Keratinocyte (primary cell): ENCODE results near the gene NT5DC3. TPM values are rescaled to one million over a fixed set of nuclear protein-coding genes. Genes with fewer than 3 reads are reported as not detected.

Experiments
- DNase-seq: peaks from one replicate; pipeline ENCODE4 v3.0.0-alpha.2; 2011; ENCODE audit warnings: low read depth, missing footprints, low spot score
- FAIRE-seq: peaks from 2 replicates; lab custom pipeline; 2011; peaks lifted over from hg19 to GRCh38; lab: Jason Lieb, UNC
- H2AFZ ChIP-seq: 2 replicates; pipeline ENCODE4 v1.6.0; 2012; ENCODE audit warnings: low read length, control low read depth, inconsistent platforms; ENCODE audit not compliant: control insufficient read depth
- H3K27ac ChIP-seq: 2 replicates; pipeline ENCODE4 v1.5.1; 2011; ENCODE audit warnings: low read length; ENCODE audit not compliant: control insufficient read depth, insufficient read depth
- H3K27me3 ChIP-seq: 3 replicates; pipeline ENCODE4 v1.6.0; 2011; ENCODE audit warnings: low read length; ENCODE audit not compliant: control insufficient read depth, insufficient read depth; ENCODE audit errors: extremely low read depth
- H3K36me3 ChIP-seq, 2 experiments: 2 replicates in 1 of 2; 3 replicates in 1 of 2; pipeline ENCODE4 v1.5.1; 2011; ENCODE audit warnings: low read length in 2 of 2, mild to moderate bottlenecking in 1 of 2; ENCODE audit not compliant: control insufficient read depth in 2 of 2, insufficient read depth in 2 of 2; ENCODE audit errors: extremely low read depth in 1 of 2
- H3K4me1 ChIP-seq: 3 replicates; pipeline ENCODE4 v1.5.1; 2011; ENCODE audit warnings: low read length; ENCODE audit not compliant: control insufficient read depth, insufficient read depth; ENCODE audit errors: extremely low read depth
- H3K4me2 ChIP-seq: 3 replicates; pipeline ENCODE4 v1.6.0; 2011; ENCODE audit warnings: low read depth, low read length; ENCODE audit not compliant: control insufficient read depth, insufficient read depth; ENCODE audit errors: extremely low read depth
- H3K4me3 ChIP-seq, 3 experiments: fragments of 200-600 bp in 1 of 3; sonication (generic) in 1 of 3; 2 replicates in 2 of 3; 3 replicates in 1 of 3; pipeline ENCODE4 v1.5.1; 2011 to 2016; ENCODE audit warnings: low read length in 3 of 3, mild to moderate bottlenecking in 3 of 3, control low read depth in 2 of 3, inconsistent platforms in 1 of 3, low read depth in 1 of 3, mixed read lengths in 1 of 3, mixed run types in 1 of 3, moderate library complexity in 1 of 3; ENCODE audit not compliant: control insufficient read depth in 2 of 3, insufficient read depth in 2 of 3; ENCODE audit errors: extremely low read depth in 1 of 3
- H3K79me2 ChIP-seq: 2 replicates; pipeline ENCODE4 v1.6.0; 2012; ENCODE audit warnings: low read length; ENCODE audit not compliant: control insufficient read depth, insufficient read depth
- H3K9ac ChIP-seq: 3 replicates; pipeline ENCODE4 v1.6.0; 2011; ENCODE audit warnings: low read length; ENCODE audit not compliant: control insufficient read depth, insufficient read depth; ENCODE audit errors: extremely low read depth
- H3K9me1 ChIP-seq: 3 replicates; pipeline ENCODE4 v1.6.0; 2011; ENCODE audit warnings: low read length; ENCODE audit not compliant: control insufficient read depth, insufficient read depth; ENCODE audit errors: extremely low read depth
- H3K9me3 ChIP-seq: 2 replicates; pipeline ENCODE4 v1.5.1; 2012; ENCODE audit warnings: low read depth, low read length; ENCODE audit not compliant: control insufficient read depth
- H4K20me1 ChIP-seq: 3 replicates; pipeline ENCODE4 v1.6.0; 2011; ENCODE audit warnings: low read length; ENCODE audit not compliant: control insufficient read depth, insufficient read depth; ENCODE audit errors: extremely low read depth
- EZH2 ChIP-seq: IDR thresholded peaks from one replicate; pipeline ENCODE4 v1.6.1; 2012; ENCODE audit warnings: inconsistent platforms, mild to moderate bottlenecking, low read length, moderate library complexity
- dilution Hi-C: fragments of 300-500 bp; cut with MboI; formaldehyde crosslinking; loops from one replicate; pipeline ENCODE4 v1.7.0; 2020; ENCODE audit warnings: low sequenced_read_pairs; ENCODE audit not compliant: extremely low pct_ligation_motif_present
- polyA plus RNA-seq, 5 experiments: library from polyadenylated mRNA; depleted of rRNA in 3 of 5; stranded (reverse) in 3 of 5; stranded (forward) in 1 of 5; unstranded in 1 of 5; fragments of >200 nt; gene quantifications; 1 replicate in 1 of 5; 2 replicates in 3 of 5; 3 replicates in 1 of 5; pipeline versions ENCODE4 v1.2.1 to v1.2.3, GENCODE V29; 2011 to 2012; ENCODE audit warnings: missing spikeins in 2 of 5, low read depth in 1 of 5, low replicate concordance in 1 of 5
- TF ChIP-seq, protein P1 (sequence below), 3 experiments: IDR thresholded peaks in 1 of 3; conservative IDR thresholded peaks in 1 of 3; optimal IDR thresholded peaks in 1 of 3; 2 replicates in 2 of 3; 3 replicates in 1 of 3; pipeline versions ENCODE3 to v1.5.1; 2011; ENCODE audit warnings: low read length in 3 of 3, mild to moderate bottlenecking in 3 of 3, moderate library complexity in 2 of 3, control low read depth in 1 of 3, inconsistent platforms in 1 of 3; ENCODE audit not compliant: insufficient read depth in 2 of 3; ENCODE audit errors: extremely low read depth in 1 of 3

The NT5DC3 gene
- polyA plus RNA-seq, 1 donor (not counting 4 experiments of a cell fraction or from before 2014, with no cell fraction given) = 12.8 TPM

DNA sequence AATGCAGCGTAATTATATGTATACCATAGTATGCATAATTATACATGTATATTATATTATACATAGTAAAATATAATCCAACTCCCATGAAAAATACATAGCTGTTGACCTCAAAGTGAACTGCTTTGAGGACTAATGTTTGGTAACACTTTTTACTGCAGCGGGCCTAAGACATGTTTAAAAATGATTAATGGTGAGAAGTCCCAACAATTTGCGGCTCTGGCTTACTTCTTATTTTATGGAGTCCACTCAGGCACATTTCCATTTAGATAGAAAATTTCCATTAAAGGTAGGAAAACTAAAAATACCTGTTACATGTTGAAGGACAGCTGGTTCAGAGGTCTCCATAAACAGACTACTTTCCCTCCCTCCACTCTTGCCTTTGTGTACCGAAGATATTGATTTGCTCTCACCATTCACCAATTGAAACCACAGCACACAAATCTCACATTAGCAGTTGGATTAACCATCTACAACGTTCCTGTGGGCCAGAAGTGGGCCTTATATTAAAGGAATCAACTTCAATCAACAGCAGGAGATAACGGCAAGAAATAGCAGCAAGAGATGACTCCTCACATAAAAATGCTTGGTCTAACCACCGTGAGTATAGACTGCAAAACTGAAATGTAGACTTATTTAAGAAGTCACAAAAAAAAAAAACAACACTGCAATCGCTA is 14.1 kb upstream of the NT5DC3 start:
- Histone ChIP-seq H3K4me1 (peaks cover 17% of the 10 kb centered on the region), H3K27ac (no peak overlapping the region), H3K9ac (no peak overlapping the region), H3K9me3 (no peaks in the 10 kb centered on the region), H4K20me1 (no peaks in the 10 kb centered on the region), H3K9me1 (peaks cover 2% of the 10 kb centered on the region), H3K36me3 (no peaks in the 10 kb centered on the region), H3K4me3 (no peak overlapping the region), H2AFZ (no peak overlapping the region), H3K4me2 (no peak overlapping the region), H3K27me3 (no peaks in the 10 kb centered on the region), H3K79me2 (no peaks in the 10 kb centered on the region)
- FAIRE-seq (no peak), DNase-seq (no peak)
- no peak for TF ChIP-seq EZH2
- TF ChIP-seq, protein P1, sequence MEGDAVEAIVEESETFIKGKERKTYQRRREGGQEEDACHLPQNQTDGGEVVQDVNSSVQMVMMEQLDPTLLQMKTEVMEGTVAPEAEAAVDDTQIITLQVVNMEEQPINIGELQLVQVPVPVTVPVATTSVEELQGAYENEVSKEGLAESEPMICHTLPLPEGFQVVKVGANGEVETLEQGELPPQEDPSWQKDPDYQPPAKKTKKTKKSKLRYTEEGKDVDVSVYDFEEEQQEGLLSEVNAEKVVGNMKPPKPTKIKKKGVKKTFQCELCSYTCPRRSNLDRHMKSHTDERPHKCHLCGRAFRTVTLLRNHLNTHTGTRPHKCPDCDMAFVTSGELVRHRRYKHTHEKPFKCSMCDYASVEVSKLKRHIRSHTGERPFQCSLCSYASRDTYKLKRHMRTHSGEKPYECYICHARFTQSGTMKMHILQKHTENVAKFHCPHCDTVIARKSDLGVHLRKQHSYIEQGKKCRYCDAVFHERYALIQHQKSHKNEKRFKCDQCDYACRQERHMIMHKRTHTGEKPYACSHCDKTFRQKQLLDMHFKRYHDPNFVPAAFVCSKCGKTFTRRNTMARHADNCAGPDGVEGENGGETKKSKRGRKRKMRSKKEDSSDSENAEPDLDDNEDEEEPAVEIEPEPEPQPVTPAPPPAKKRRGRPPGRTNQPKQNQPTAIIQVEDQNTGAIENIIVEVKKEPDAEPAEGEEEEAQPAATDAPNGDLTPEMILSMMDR (optimal IDR thresholded peaks at IDR 0.05 in 1 of 3, IDR thresholded peaks at IDR 0.05 in 1 of 3, conservative IDR thresholded peaks at IDR 0.05 in 1 of 3; ENCODE audit: extremely low read depth in 1 of 3, insufficient read depth in 2 of 3, low read length in 3 of 3) = no peak
- dilution Hi-C loops = no loop called here

DNA sequence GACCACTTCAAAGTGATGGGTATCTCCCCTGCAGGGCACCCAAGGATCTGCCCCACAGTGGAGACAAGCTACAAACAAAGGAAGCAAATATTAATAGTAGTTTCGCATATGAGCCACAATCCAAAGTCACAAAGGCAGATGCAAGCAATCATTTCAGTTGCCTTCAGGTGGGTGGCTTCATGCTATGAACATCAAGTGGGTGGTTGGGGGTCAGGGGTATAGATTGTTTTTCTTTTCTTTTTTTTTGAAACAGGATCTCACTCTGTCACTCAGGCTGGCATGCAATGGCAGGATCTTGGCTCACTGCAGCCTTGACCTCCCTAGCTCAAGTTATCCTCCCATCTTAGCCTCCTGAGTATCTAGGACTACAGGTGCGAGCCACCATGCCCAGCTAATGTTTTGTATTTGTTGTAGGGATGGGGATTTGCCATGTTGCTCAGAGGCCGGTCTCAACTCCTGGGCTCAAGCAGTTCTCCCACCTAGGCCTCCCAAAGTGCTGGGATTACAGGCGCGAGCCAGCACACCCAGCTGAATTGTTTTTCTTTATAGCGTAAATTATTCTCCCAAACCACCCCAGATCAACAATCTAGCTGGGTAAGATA is 13.4 kb upstream of the NT5DC3 start:
- Histone ChIP-seq H3K9me3 (no peaks in the 10 kb centered on the region), H3K4me1 (peaks cover 10% of the 10 kb centered on the region), H3K36me3 (no peaks in the 10 kb centered on the region), H3K27me3 (no peaks in the 10 kb centered on the region), H3K9ac (no peak overlapping the region), H3K27ac (no peak overlapping the region), H2AFZ (no peak overlapping the region), H3K4me2 (no peak overlapping the region), H4K20me1 (no peaks in the 10 kb centered on the region), H3K79me2 (no peaks in the 10 kb centered on the region), H3K9me1 (no peaks in the 10 kb centered on the region), H3K4me3 (no peak overlapping the region)
- dilution Hi-C loops = no loop called here
- FAIRE-seq = no peak
- no peak for TF ChIP-seq EZH2
- TF ChIP-seq, protein P1 (optimal IDR thresholded peaks at IDR 0.05 in 1 of 3, IDR thresholded peaks at IDR 0.05 in 1 of 3, conservative IDR thresholded peaks at IDR 0.05 in 1 of 3; ENCODE audit: extremely low read depth in 1 of 3, insufficient read depth in 2 of 3, low read length in 3 of 3) = no peak
- no peak for DNase-seq
